CD4-positive, alpha-beta T cell treated with Interleukin-2 at 100 ng/mL for 4 hours (primary cell): Measurements from ENCODE around the gene CHURC1.

Experiments
- DNase-seq: peaks from one replicate; pipeline ENCODE4 v3.0.0-alpha.2; 2020; ENCODE audit warnings: low spot score

The CHURC1 gene

DNA sequence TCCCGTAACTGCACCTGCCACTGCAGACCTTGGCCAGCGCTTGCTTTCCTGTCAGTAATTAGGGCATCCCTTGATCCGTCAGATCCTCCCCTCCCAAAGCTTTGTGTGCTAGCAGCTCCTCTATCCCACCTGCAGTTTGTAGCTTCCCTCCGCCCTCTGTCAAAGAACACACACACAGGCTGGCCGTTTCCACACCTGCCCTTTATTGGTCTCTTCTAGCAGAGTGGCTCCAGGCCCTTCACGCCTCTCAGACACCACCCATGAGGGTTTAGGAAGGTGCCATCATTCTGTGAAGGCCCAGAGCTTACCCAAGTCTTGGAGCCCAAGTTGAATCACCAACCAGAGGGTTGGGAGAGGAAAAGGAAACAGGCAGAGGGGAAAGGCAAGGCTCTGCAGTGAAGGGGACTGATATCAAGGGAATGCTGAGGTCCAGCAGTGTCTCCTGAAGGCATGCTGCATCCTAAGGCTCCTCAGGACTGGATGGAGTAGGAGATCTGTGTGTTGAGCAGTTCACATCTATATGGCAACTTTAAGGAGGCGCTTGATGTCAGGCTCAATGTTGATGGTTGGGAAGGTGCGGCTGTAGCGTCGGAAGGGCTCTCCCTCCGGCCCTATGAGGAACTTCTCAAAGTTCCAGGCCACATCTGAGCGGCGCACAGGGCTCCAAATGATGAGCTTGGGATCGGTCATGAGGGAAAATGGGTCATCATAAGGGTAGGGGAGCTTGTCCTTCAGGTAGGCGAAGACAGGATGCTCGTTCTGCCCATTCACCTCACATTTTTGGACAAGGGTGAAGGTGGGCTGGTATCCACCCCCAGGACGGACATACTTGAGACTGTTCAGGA lies 24.9 kb downstream of the CHURC1 start:
- DNase-seq, result no peak

DNA sequence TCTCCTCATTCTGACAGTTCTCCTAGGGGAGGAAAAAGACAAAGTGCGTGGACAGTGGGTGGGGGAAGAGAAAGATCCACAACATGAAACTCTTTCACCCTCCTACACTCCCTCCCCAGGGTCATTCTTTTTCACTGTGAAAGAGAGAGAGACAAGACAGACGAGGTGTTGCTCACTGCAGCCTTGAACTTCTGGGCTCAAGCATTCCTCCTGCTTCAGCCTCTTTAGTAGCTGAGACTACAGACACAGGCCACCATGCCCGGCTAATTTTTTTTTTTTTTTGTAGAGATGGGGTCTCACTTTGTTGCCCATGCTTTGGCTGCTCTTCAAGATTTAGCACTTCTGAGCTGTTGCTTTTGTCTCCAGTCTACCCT lies 25.5 kb downstream of the CHURC1 start:
- DNase-seq, result no peak

DNA sequence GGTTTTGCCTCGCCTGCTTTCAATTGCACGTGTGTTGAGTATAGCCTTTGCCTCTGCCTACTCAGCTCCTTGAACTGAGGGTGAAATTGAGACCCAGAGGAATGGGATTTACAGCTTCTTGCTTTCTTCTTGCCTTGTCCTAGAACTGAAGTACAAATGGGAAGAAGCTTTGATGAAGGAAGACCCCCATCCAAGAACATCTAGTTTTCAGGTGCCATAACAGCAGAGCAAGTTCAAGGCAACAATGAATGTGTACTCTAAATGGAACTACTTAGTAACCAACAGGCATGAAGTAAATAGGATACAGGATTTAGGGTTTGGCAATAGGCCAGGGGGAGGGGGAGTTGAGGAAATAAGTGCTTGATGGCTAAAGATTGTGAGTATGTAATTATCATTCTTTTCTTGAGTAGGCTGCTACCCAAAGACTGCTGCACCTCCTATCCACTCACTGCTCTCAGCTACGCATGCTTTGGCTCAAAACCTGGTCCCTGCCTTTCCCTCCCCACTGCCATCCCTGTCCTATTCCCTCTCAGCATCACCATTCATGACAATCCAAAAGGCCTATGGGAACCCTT lies 26.2 kb downstream of the CHURC1 start:
- no peak for DNase-seq

DNA sequence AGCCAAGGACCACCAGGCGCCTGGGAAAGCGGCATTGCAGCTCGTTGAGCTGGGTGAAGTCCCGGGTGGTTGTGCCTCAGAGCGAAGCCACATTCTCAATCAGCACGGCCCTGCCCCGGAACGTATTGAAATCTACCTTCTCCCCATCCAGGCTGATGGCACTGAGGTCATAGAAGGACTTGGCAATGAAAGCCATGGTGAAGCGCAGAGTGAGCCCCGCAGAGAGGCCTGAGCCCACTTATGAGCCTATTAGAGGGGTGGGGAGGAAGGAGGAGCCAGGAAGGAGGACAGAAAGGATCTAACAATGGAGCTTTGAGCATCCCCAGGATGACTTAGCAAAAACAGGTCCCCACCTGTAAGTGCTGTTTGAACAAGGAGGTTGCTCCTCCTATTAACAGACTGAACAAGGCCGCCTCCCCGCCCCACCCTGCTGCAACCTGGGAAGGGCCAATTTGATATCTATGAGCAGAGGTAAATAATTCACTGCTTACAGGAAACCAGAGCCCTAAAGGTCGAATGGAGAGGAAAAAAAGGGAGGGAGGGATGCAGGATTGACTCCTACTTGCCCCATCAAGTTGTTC lies 28.4 kb downstream of the CHURC1 start, which contains the start of gene GPX2:
Gene GPX2, minus strand, starts transcription at position 215 of the 581 bp plus-strand sequence. Its CDS starts 19 bp downstream, at position 196.
- DNase-seq, result no peak

DNA sequence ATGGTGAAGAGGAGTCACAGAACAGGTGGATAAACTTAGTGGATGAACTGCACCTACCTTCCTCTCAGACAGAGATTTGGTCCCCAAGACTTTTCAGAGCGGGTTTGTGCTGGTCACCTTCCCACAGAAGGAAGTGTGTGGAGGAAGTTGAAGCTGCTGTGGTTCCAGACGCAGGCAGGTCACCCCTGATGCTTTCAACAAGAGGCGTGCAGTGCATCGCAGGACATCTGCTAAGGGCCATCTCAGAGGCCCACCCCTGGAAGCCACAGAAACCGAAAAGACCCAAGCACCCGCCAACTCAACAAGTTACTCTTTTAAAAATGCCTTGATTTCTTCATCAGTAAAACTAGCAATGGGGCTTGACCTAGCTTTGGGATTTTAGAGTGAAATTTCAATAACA lies 29.3 kb downstream of the CHURC1 start:
- DNase-seq, result no peak

DNA sequence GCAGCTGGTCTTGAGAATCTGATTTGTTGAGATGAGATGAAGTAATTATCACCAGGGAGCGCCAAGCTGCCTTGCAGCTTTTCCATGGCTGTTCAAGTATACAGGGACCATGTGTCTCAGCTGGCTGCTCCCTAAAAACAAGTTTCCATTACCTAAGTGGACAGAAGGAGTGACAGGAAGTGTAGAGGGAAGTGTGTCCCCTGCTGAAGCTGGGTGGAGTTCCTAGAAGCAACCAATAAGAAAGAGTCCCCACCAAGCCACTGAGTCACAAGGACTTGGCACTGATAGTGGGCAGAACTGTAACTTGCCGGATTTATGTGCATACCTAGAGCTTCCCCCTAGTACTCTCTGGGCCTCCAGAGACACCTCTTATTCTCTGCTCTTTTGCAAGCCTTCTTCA lies 29.8 kb downstream of the CHURC1 start:
- DNase-seq, result no peak

DNA sequence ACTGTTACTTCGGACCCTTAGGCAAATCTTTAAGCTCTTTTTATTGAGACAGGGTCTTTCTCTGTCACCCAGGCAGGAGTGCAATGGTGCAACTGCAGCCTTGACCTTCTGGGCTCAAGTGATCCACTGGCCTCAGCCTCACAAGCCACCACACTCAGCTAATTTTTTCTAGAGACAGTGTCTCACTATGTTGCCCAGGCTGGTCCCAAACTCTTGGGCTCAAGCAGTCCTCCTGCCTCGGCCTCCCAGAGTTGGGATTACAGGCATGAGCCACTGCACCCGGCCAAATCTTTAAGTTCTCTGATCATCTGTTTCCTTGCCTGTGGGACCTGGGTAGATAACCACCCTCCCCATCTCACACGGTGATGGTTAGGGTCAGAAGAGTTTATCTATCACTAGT lies 30.6 kb downstream of the CHURC1 start:
- no peak for DNase-seq

DNA sequence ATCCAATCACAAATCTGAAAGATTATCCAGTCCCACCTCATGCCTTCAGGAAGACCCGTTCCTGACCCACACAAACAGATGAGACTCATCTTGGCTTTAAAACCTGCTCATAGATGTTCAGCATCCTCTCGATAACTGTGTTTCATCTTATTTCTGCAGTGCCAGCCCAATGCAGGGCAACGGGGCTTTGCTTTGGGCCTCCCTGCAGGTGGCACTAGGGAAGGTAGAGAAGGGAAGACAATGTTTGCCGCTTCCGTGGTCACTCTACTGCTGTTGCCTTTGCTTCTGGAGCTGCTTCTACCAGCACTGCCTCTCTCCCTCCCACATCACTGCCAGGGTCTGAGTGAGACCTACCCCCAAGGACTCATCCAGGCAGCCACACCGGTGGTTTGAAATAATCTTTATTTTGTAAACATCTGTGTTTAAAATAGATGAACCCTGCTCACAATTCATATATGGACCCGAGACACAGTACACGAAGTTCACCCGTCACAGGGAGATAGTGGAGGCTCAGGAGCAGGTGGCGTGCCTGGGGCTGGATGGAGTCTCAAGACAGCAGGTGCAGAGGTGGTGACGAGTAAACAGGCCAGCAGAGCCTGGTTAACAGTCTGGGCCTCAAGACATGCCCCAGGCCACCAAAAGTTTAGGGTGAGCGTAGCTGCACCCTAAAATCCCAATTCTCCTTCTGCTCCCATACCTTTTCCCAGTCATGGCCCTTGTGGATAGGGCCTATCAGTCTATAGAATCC lies 31.4 kb downstream of the CHURC1 start:
- no peak for DNase-seq

DNA sequence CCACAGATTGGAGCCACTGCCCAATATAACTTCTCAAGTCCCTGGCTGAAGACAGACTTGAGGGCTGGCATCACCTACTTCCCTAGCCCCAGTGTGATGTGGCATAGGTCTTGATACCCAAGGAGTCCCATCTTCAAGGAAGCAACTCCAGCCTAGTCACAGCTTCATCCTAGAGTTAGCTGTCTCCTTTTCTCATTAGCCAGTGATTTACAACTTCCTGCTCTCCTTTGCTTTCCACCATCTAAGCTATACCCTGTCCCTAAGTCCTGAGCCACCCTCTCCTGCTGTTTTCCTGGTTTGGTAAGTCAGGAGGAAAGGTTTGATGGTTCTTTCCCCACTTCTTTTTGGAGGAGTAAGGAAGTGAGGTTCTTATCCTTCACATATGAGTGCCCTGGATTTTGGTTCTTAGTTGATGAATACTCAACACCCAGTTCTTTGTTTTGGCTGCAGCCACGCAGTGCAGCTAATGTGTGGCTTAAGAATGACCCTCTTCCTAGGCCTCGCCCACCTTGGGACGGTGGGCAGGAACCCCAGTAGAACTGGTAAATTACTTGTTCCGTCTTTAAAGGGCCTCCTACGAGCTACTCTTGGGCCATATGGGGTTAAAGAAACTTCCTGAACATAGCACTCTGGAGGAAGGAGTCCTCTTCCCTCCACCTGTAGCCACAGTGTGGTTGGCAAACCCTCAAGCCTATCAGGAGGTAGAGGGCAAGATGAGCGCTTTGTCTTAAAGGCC lies 32.2 kb downstream of the CHURC1 start:
- DNase-seq, result no peak

DNA sequence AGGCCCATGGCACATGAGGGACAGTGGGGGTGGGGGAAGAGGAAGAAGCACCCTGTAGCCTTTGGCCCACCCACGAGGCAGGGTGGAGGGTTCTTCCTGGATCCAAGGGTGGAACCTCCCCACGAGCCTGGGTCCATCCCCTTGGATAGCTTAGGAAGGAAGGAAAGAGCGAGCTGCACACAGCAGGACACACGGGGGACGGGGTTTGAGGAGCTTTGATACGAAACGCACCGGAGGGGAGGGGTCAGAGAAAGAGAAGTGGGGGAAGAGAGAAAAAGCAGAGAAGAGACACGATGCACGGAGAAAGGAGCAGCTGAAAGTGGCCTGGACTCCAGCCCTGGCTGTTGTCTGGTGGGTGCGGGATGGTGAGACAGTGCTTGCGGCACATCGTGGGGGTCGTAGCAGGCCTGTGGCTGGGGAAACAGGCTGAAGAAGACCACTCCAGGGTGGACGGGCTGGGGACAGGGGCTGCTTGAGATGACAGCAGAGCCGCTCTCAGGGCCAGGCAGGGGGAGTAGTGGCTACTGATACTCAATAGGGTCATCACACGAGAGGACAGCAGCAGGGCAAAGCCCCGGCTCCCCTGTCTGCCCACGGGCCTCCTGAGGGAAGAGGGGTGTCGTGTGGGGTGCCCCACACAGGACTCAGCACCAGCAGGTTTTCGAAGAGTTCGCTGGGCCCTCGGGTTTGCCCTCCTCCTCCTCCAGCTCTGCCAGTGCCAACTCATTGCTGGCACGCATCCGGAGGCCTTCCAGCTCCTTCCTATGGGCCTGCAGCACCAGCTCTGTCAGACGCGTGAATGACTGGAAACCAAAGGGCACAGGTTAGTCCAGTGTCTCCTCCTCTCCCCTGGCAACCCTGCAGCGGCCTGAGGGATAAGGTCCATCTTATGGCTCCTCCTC lies 33.7 kb downstream of the CHURC1 start:
- DNase-seq, result no peak

DNA sequence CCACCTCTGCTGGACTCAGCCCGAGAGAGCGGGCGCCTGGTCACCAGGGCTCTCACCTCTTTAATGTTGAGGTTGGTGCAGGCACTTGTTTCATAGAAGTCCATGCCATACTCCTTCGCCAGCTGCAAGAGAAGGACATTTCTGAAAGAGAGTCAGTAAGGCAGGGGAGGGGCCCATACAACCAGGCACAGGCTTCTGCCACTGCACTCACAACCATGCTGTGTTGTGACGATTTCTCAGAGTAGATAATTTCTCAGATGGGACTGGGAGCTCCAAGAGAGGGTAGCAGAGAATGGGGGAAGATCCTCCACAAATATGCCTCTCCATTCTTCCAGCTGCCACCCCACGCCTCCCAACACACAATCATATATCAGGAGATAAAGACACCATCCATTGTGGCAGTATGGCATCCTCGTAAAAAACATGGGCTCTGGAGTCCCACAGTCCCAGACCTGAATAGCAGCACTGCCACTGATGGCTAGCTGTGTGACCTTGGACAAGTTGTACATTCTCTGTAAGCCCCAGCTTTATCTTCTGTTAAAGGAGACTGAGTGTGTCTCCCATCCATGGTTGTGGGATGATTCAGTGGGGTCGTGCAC lies 34.5 kb downstream of the CHURC1 start:
- DNase-seq, result no peak

DNA sequence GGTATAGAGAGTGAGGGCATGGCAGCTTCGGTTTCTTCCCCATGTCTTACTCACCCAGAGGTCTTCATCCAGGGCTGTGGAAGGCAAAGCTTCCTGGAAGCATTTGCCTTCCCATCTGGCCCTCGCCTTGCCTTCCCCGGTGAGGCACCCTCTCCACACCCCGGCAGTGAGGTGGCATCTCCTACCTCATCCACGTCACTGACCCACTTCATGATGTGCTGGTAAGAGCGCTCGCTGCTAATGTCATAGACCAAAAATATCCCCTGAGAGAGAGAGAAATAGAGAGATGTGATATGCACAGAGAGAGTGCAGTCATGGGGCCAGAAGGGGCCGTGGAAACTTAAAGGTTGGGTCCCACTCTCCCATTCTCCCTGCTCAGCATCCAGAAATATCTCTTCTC lies 36.6 kb downstream of the CHURC1 start:
- no peak for DNase-seq

DNA sequence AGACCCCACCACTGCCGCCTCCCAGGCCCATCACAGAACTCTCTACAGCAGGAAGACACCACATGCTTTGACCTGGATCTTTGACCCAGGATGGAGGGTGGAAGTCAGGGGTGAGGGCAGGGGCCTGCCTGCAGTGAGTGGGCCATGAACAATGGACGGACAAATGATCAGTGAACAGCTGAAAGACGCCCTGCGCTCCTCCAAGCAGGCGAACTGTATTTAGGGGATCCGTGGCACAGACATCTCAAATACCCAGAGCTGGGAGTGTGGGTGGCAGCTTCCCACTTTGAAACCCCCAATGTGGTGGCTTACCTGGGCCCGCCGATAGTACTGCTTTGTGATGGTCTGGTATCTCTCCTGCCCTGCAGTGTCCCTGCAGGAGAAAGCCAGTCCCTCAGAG lies 37.0 kb downstream of the CHURC1 start:
- DNase-seq, result no peak

DNA sequence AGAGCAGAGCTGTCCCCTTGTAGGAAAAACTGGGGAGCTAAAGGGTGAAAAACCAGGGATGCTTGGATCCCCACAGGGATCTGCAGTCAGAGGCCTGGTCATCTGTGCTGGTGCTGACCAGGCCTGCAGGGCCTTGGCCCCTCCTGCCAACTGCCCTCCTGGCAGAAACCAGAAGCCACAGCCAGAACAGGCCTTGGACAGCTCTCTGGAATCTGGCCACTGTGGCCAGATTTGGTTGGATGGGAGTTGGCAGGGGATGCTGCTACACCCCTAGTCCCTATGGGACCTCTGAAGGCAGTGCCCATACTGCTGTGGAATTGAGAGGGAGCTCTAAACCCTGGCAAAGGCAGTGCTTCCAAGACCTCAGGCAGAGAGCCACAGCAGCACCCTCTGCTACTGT lies 37.5 kb downstream of the CHURC1 start:
- DNase-seq, result no peak

DNA sequence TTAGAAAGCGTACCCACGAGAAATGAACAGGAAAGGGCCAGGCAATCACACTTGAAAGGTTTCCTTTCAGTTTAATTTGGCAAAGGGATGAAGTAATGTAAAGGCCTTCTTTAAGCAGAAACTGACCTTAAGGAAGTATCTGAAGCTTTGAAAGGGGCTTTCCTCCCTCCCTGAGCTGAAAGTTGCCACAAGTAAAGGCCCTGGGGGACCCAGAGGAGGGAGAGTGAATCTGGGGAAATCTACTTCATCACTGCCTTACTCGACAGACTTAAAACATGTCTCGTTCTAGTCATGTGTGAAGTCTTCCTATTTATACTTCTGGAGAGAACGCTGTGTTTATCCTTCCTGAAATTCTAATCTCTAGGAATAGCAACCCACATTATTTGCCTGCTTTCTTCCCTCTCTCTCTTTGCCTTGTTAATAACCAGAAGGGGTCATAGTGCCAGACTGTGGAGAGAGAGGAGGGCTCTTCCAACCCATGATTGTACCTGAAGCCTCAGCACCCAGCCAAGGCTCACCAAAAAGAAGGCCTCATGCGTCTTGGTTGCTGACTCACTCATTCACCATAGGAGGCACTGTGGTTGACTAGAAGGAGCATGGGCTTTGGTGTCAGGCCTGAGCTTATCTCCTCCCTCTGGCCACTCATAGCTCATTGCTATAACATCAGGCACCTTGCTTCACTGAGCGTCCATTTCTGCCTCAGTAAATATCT lies 38.5 kb downstream of the CHURC1 start:
- no peak for DNase-seq

DNA sequence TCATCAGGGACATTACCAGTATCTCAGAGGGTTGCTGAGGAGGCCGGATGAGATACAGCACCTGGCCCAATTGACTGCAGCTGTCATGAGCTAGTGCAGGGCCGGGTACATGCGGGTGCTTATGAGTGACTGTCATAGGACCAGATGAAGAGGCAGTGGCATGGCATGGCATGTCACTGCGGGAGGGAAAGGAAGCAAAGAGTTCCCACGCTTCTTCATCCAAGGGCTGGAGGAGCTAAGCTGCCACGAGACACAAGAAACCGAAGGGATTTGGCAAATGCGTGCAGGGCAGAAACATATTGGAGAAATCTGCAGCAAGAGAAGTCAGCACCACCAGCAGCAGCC lies 39.0 kb downstream of the CHURC1 start:
- no peak for DNase-seq

DNA sequence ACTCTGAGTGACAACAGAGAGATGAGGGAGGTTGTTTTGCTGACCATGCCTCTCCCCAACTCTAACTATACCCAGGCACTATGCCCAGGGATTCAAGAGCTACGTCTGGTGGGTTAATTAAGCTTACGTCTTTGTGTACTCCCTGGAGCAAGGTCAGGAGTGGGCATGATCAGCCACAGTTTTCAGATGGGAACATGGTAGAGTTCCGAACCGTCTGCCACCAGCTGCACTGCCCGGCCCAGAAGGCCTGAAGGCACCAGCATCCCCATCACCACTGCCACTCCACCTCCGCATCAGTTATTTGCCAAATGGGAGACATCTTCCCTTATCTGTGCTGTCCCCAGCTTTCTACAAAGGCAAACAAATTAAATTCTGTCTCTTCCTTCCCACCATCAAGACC lies 39.4 kb downstream of the CHURC1 start:
- DNase-seq, result no peak

DNA sequence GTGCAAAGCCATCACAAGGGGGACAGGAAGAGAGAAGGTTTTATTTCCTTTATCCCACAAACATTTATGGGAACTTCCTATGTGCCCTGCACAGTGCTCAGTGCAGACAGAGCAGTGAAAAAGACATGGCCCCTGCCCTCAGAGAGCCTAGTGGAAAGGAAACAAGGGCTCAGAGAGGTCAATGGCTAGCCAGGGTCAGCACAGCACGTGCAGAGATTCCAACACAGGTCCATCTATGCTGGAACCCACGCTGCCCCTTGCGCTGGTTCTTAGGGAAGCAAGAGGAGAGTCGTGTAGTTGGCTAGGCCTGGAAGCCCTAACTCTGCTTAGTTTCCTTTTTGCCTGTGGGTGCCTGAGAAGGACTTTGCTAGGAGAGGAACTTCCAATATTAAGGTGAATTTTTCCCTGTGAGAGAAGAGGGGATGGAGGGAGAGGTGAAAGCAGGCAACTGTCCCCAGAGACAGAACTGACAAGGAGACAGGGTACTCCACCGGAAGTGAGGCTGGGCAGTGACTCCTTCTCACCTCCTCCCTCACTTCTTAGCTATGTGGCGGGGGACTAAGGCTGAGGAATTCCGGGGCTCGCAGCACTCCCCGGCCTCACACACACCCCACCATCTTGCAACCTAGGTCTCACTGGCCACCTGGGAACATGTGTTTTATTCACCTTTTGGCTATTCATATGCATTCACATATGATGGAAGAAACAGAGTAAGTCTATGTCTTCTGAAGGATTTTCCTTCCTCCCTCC lies 40.4 kb downstream of the CHURC1 start:
- no peak for DNase-seq

DNA sequence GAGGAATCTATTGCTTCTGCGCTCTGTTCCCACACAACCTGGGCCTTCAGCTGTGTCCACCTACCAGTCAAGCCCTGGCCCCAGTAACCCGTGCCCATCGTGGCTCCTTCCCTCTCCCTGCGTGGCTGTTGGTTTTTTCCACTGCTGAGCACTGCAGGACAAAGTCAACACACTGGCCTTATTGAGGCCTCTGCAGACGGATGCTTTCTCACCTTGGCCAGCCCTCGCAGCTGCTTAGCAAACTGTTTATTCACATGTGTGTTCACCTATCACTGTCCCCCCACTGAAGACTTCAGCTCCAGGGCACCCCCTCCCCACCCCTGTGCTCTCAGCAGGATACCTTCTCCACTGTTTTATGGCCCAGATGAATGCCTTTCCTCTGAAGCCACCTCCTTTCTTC lies 41.0 kb downstream of the CHURC1 start:
- DNase-seq, result no peak
